Ammon's horn (tissue), 1 donor: Measurements from ENCODE around the gene EFHD1.
"Not testable (repeated sequence)": the region's sequence is repeated elsewhere in the genome, so short reads cannot be mapped to it uniquely, and the experiment has no call there.

Experiments
- DNase-seq: peaks from one replicate; pipeline ENCODE4 v3.0.0-alpha.2; 2016; ENCODE audit warnings: low spot score

EFHD1 gene

DNA sequence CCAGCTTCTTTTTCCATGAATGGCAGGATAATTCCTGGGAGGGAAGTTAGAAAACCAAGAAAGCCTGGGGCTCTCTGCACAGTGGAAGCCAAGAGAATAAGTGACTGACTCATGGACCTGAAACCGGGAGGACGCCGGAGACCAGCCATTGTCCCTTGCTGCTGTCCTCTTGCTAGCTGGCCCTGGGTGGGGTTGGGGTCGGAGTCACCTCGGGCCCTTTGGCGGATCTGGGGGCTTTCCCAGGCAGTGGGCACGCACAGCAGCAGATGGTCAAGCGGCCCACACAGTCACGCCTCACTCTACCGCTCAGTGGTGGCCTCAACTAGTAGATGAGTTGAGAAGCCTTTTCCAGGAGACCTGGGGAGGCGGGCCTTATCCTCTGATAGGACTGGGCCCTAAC lies 15.6 kb downstream of the EFHD1 start:
- DNase-seq, result no peak

DNA sequence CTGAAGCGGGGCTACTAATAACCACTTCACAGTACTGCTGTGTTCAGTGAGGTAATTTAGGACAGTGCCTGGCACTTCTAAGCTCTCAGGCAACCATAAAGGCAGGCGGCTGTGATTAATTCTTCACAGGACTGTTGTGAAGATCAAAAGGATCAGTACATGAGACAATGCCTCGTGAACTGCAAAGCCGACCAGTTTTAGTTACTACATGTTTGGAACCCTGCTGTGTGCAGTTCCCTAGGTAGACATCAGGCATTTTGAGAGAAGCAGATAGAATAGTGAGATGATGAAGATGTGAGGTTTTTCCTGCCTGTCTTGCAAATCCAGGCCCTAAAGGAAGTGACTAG lies 19.1 kb downstream of the EFHD1 start:
- no peak for DNase-seq

DNA sequence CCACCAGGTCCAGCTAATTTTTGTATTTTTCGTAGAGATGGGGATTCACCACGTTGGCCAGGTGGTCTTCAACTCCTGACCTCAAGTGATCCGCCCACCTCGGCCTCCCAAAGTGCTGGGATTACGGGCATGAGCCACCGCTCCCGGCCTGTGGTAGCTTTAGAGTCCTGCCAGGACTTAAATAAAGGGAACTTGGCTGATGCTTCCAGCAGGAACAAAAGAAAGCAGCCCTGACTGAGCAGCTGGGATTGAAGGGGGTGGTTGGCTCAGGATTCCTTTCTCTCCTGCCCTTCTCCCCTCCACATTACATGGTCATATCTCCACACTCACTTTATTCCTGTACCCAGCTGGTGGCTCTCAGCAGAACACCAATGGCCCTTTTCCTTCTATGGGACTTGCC lies 20.0 kb downstream of the EFHD1 start:
- DNase-seq, result peak; percentile 55

DNA sequence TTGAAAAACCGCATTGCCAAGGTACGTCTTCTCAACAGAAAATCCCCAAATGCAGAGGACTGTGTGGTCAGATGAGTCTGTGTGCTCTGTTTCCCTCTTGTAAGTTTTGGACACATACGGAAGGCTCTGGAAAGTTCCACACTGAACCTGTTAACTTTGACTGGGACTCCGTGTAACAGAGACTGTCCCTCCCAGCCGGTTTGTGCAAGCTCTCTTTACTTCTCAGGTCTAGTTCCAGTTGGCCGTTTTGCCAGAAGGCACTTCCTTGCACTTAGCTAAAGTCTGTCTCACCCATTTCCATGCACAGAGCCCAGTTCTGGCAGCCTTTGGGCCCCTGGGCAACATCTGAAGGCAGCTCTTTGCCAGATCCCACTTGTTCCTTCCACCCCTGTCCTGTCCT lies 22.0 kb downstream of the EFHD1 start:
- peak; percentile 49 for DNase-seq

DNA sequence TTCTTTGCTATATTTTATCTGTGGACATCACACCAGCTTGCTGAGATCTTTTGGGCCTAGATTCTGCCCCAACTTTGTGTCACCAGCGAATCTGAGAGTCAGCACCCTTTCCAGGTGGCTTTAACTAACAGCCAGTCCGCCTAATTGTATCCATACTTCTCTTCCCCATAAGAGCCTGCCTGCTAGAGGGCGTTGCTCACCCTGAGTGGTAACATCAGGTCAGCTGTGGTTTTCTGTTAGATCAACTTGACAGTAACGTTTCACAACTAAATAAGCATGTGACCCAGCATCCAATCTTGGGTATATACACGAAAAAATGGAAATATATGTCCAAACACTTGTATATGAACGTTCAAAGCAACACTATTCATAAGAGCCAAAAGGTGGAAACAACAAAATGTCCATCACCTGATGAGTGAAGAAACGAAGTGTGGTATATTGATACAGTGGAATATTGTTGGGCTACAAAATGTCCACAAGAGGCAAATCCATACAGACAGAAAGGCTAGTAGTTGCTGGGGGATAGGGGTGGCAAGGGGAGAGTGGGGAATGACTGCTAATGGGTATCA lies 24.9 kb downstream of the EFHD1 start:
- no peak for DNase-seq

DNA sequence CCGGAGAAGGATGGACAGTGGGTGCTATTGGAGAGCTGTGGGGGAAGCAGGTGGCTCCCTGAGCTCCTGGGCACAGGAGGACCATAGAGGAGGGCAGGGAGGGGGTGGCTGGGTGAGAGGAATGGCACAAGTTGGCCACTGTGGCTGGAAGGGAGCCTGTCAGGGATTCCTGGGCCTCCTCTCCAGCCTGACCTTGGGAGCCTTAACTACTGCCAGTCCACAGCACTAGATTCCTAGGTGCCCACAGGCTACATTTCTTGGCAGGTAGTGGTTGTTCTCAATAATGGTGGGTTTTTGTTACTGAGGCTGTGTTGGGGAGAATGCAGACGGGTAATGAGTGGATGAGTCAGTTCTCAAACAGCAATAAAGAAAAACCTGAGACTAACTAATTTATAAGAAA lies 26.0 kb downstream of the EFHD1 start:
- no peak for DNase-seq

DNA sequence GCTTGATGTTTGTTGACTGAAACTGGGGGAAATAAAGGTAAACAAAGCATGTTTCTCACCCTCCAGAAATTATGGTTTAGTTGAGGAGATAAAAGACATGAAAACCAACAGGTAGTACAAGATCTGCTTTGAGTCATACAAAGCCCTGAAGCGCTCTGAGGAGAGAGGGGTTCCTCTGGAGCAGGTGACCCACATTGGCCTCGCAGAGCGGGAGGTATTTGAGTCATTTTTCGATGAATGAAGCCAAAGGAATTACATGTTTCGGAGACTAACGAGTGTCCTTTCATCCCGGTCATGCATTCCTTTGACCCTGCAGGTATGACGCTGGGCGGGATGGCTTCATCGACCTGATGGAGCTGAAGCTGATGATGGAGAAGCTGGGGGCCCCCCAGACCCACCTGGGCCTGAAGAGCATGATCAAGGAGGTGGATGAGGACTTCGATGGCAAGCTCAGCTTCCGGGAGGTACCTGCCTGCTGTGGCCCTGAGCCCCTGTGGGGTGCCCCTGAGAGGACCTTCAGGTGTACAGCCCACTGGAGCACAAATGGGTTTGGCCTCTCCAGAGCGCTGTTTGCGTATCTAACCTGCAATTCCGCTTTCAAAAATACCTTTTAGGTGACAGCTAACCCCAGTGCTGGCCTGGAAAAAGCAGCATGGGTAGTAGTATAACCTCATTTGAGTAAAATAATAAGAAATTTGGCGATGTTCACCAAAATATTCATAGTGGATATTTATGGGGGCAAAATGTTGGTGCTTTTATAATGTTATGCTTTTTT lies 29.3 kb downstream of the EFHD1 start:
- DNase-seq, result no peak

DNA sequence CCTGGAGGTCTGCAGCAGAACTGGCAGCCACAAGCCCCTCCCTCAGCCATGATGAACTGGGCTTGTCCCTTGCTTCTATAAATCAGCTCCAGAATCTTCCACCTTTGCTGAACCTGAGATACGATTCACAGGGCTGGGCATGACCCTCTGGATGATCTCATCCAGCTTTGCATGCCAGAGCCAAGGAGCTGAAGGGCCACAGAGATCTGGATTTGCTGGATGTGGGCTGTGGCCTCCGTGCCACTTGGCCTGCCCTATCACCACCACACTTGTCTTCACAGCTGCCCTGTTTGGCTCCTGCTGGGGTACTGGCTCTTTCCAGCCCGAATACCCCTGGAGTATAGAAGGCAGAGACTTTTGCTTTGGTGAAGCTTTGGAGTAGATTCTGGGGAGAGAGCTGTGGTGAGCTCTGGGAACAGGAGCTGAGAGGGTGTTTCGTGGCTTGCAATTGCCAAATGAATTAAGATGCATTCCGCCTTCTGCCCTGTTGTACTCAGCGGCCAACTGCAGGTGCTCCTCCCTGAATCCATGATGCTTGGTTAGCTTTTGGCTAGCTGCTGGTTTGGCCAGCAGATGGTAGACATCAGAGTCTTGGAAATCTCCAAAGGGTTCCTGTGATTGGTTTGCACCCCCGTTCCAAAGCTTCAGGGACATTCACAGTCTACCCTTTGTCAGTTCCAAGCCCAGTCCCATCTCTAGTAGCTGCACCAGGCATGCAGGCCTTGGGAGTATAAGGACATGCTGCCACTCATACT lies 32.8 kb downstream of the EFHD1 start:
- DNase-seq, result no peak

DNA sequence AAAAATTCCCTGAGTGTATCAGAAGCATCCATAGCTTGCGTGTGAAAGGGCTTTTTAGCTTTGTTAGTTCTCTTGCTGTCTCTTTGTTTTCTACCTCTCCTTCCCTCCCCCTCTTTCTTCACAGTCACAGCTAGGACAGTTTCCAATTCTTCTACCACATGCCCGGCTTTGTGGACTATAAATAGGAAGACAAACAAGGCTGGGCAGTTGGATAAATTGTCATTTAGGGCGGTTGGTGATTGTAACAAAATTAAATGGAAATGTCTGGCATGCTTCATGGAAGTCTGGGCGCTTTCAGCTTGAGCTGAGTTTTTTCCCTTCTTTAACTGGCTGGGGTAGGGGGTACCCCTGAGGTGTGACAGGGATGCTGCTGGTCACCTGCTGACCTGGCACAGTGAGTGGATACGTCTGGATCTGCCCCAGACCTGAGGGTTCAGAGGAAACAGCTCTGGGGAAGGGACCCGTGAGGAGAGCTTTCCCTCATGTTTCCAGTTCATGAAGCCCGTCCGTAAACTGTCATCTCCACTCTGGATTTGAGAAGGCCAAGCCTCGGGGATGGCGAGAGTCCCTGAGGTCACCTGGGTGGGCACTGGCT lies 34.7 kb downstream of the EFHD1 start:
- peak; percentile 88 for DNase-seq

DNA sequence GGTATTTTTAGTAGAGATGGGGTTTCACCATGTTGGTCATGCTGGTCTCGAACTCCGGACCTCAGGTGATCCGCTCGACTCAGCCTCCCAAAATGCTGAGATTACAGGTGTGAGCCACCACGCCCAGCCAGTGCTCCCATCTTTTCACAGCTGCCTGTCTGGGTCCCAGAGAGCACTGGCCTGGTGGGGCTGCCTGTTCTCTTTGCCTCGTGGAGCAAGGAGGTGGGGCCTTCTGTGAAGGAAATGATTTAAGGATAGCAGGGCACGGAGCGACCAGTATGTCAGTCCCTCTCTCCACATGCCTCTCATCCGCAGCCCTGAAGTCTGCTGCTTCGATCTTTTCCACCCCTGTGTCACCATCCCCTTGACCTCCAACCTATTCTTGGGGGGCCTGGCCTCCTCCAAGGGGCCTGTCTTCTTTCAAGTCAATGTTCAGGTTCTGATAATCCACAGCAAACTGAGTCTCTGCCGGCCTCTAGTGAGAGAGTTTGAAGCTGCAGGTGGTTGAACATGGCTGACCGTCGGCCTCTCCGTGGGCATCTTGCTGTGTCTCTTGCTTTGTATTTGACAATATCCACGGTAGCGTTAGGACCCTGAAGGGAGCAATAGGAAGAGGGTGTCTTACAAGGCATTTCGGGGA lies 35.5 kb downstream of the EFHD1 start:
- DNase-seq, result peak; percentile 54

DNA sequence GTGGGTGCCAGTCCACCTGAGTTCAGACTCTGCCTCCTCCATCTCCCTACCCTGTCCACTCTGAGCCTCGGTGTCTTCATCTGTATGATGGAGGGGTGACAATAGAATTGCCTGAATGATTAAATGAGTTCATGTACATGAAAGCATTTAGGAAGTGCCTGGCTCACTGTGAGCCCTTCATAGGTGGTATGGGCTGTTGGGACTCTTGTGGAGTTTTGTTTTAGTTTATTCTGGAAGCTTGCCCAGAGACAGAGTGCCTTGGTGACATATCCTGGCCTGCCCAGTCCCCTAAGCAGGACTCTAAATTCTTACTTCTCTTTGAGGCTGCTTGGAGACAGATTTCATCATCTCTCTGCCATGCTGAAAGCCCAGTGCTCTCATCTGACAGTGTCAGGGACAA lies 39.2 kb downstream of the EFHD1 start:
- no peak for DNase-seq

DNA sequence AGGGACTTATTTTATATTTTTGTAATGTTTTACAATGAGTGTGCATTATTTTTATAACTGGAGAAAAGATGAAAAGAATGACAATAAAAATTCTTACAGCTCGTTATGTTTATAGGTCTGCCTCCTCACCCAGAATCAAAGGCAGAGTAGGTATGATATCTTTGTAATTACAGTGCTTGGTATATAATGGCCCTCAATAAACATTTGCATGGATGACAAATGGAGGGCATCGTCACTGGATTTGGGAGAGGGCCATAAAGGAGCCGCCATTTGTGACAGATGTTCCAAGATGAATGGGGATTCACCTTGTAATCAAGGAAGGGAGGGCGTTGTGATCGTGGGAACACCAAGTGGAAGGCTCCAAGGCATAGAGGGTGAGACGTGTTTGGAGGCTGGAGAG lies 41.1 kb downstream of the EFHD1 start:
- DNase-seq, result no peak

DNA sequence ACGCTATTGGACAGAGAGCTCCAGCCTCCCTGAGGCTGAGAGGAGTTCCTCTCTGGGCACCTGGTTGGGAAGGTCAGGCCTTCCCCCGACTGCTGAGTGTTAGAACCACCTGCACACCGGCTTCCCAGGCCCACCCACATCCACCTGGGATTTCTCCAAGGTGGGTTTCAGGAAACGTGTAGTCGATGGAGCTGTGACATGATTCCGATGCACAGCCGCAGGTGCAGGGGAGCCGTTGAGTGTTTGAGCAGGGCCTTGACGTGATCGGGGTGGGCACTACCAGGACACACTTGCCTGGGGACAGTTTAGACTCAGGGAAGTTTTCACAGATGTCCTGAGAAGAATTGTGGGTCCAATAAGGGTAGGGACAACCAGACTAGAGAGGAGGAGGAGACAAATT lies 42.0 kb downstream of the EFHD1 start:
- no peak for DNase-seq

DNA sequence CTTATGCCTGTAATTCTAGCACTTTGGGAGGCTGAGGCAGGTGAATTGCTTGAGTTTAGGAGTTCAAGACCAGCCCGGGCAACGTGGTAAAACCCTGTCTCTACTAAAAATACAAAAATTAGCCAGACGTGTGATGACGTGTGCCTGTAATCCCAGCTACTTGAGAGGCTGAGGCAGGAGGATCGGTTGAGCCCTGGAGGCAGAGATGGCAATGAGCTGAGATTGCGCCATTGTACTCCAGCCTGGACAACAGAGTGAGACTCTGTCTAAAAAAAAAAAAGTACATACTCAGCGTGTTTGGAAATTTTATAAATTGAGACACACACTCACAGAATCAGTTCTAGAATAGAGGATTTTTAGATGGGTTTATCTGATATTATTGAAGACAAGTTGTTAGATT lies 46.6 kb downstream of the EFHD1 start:
- no peak for DNase-seq

DNA sequence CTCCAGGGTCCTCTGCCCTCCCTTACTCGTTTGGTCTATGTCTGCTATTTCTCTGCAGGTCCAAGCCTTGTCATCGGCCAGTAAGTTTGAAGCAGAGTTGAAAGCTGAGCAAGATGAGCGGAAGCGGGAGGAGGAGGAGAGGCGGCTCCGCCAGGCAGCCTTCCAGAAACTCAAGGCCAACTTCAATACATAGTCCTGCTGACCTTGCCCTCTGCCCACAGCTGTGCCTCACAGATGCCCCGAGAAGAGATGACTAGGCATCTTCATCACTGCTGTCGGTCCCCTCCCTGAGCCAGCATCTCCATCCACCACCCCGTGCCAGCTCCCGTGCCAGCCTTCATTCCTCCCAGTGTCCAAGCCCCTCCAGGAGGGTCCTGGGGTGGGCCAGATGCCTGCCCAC lies 48.1 kb downstream of the EFHD1 start:
- no peak for DNase-seq

DNA sequence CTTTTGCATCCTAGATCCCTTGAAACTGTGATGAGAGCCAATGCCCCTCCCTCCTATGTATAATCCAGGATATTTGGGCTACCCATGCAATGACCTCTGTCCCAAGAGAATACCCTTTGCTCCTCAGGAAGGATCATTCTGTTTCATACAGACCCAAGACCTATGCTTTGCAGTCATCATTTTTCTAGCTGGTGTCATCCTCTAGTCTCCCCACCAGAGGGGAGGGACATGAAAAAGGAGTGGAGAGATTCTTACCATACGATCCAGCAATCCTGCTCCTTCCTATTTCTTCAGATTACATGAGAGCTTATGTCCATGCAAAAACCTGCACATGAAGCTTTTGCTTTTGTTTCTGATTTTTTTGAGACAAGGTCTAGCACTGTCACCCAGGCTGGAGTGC lies 50.0 kb downstream of the EFHD1 start:
- DNase-seq, result no peak

DNA sequence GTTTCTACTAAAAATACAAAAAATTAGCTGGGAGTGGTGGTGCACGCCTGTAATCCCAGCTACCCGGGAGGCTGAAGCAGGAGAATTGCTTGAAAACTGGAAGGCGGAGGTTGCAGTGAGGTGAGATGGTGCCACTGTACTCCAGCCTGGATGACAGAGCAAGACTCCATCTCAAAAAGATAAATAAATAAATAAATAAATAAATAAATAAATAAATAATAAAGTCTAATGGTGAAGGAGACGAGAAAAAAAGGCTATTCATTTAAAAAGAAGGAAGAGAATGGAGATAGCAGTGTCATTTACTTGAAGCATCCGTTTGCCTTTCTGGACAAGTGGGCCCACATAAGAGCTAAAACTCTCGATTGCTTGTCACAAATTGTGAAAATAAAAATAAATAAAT lies 52.0 kb downstream of the EFHD1 start:
- not testable (repeated sequence) for DNase-seq

DNA sequence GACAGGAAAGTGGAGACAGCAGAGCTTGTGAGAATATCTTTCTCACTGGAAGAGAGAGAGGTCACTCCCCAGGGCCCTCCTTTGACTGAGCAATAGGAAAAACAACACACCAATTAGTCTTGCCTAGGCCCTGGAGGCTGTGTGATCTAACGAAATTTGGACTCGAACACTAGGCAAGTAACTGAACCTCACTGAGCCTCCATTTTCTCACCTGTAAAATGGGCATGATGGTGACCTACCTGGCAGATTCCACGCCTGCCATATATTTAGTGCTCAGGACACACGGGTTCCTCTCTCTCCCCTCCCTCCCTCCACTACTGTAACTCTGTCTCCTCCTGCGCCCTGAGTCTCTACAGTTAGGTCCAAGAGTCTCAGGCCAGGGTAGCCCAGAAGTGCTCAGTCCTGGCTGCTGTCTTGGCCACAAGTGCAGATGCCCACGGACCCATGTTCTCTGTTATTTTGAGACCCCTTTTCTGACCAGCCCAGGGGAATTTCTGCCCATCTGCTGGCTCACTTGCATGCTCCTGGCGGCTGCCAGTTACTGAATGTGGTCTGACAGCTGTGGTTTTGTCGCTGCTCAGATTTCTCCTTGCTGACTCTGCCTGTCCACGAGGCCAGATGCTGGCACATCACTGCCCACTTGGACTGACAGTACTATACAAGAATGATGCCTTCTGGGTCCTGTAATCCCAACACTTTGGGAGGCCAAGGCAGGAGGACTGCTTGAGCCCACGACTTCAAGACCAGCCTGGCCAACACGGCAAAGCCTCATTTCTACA lies 54.2 kb downstream of the EFHD1 start:
- no peak for DNase-seq

DNA sequence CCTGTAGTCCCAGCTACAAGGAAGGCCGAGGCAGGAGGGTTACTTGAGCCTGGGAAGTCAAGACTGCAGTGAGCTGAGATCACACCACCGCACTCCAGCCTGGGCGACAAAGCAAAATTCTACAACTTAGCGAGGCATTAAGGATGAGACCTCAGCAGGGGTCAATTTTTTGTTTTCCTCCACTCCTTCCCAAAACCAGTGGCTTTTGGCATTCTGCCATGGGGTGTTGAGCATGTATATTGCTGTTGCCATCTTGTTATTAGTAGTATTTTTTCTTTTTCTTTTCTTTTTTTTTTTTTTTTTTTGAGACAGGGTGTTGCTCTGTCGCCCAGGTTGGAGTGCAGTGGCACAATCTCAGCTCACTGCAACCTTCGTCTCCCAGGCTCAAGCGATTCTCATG lies 54.8 kb downstream of the EFHD1 start:
- DNase-seq, result no peak

DNA sequence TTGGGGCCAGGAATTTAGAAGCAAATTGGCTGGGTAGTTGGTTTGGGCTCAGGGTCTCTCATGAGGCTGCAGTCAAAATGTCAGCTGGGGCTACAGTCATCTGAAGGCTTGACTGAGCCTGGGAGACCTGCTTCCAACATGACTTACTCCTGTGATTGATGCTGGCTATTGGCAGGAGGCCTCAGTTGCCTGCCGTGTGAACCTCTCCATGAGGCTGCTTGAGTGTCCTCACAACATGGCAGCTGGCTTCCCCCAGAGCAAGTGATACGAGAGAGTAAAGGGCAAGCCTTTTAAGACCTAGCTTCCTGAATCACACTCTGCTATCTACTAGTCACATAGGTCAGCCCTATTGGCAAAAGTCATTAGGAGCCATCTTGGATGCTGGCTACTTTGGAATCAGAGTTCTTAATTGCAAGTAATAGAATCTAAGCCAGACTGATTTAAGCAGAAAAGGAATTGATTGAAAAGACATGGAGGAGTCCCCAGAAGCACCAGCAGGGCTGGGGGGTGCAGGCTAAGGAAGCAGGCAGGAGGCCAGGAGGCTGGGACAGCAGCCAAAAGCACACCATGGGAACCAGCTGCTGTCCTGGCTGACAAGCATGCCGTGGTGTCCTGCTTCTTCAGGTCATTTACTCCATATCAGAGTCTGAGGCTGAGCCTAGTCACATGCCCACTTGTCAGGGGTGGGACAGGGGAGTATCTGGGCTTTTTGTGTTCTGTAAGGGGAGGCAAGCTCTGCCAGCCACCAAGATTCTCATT lies 55.9 kb downstream of the EFHD1 start:
- peak; percentile 77 for DNase-seq

DNA sequence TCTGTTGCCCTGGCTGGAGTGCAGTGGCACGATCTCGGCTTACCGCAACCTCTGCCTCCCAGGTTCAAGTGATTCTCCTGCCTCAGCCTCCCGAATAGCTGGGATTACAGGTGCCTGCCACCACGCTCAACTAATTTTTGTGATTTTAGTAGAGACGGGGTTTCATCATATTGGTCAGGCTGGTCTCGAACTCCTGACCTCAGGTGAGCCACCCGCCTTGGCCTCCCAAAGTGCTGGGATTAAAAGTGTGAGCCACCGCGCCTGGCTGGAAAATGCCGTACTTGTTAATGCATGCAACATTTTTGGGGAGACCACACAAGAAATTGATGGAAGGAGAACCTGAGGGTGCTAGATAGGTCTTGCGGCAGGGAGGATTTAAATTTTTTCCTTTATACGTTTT lies 57.7 kb downstream of the EFHD1 start:
- DNase-seq, result not testable (repeated sequence)
